LNCAP (cell line): ENCODE data around the gene XKR8.

Source experiments
- CTCF ChIP-seq: fragments of 450-650 bp; IDR thresholded peaks from 2 replicates; pipeline ENCODE4 v1.5.1; 2017; ENCODE audit warnings: mild to moderate bottlenecking

XKR8 gene

GRCh38 chr1:27994060-27994459 lies 34.3 kb downstream of the XKR8 start:
- no peak for TF ChIP-seq CTCF

DNA sequence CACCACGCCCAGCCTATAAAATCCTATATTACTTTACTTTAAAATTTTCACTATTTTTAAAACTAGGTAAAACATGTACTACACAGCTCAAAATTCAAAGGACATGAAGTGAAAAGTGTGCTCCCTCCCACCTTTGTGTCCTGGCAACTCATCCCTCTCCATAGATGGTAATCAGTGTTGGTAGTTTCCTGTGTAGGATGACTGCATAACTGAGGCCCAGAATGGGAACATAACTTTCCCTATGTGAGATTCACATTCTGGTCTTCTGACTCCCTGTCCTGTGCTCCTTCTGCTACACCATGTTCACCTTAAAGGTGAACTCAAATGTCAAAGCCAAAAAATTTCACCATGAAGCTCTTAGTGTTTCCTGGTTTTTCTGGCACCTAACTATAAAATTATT lies 39.3 kb downstream of the XKR8 start:
- no peak for TF ChIP-seq CTCF

- TF ChIP-seq CTCF: no peak
These were observed 42.8 kb downstream of the XKR8 start for GRCh38 chr1:28002600-28002999.

DNA sequence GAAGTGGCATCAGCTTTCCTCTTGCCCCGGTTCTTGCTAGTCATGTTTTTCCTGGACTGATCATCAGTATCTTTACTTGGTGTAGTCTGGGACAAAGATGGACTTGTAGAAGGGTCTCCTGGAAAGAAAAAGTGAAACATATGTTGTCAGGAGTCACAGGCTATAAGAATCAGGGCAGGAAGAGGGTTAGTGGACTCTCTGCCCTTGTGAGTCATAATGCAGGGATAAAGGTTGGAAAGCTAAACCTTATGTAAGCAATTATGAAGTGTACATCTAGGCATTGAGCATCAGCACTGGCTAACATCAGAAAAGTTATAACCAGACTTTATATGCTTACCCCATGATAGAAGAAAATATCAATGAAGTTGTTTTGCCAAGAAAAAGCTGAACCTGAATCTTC lies 51.2 kb downstream of the XKR8 start:
- TF ChIP-seq CTCF: no peak
